ENCODE data around the gene PBRM1. TPM values are rescaled to one million over a fixed set of nuclear protein-coding genes. Genes with fewer than 3 reads are reported as not detected.

Gene PBRM1
- total RNA-seq, 1 experiment from 2014 or later: 40.0 TPM

DNA sequence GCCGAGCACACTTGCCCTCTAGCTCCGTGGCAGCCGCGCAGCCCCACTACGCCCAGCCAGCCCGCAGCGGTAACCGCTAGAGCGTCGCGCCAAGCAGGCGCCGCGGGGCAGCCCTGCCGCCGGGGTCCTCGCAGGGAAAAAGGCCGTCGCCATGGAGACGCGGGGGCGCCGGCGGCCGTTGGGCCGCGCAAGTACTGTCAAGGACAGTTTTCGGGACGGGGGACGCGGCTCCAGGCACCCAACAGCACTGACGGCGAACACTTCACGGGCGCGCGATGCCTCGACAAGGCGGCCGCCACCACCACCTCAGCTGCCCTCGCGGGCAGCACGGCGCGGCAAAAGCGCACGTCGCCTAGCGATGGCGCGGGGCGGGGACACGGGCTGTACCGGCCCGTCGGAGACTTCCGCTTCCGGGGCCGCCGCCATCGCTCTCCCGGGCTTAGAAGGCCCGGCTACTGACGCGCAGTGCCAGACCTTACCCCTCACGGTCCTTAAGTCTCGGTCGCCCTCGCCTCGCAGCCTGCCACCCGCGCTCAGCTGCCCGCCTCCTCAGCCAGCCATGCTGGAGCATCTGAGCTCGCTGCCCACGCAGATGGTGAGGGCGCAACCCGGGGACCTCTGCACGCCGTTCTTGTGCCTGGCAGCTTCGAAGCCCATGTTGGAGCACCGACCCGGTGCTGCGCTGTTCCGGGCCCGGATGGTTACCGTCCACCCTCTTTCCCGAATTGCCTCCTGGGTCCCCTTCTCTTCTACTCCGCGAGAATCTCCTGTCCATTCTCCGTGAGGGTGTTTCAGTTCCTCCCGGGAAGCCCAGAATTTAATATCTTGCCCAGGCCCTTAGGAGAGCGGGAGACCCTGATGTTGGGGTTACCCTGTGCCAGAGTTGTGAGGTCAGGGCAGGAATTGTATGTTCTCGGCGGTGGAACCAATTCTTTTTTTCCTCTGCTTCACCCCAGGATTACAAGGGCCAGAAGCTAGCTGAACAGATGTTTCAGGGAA is 20.3 kb upstream of the PBRM1 start, which contains the start of the genes GLT8D1 and SPCS1:
Gene GLT8D1, minus strand, starts transcription at position 104 of the 999 bp plus-strand sequence. CDS start 5,331 bp downstream, outside the sequence.
Gene SPCS1, plus strand, starts transcription at position 419 of the 999 bp plus-strand sequence. Its CDS starts 141 bp downstream, at position 560.
- Histone ChIP-seq H3K9me2 (ENCODE audit: insufficient read depth) (no peaks in the 10 kb centered on the region), H3K4me3 (replicated peaks in 1 of 2; ENCODE audit: low read depth in 1 of 2, low read length in 2 of 2) (peak within 1 kb of the TSS; percentile 94 to 96), H3K27ac (ENCODE audit: low read depth, low read length) (peak within 1 kb of the TSS; percentile 96), H3K4me1 (ENCODE audit: control insufficient read depth in 1 of 2, insufficient read depth in 2 of 2, low read length in 2 of 2) (peaks cover 10 to 12% of the 10 kb centered on the region in 2 experiments; a peak in 3 of 4 replicates), H3K36me3 (ENCODE audit: control insufficient read depth in 1 of 2, insufficient read depth in 2 of 2, low read length in 2 of 2) (peaks cover 10% of the 10 kb centered on the region in 2 experiments; a peak in 3 of 4 replicates), H3K79me2 (ENCODE audit: insufficient read depth, low read length) (peaks cover 61% of the 10 kb centered on the region), H3K9ac (ENCODE audit: low read length) (peak within 1 kb of the TSS; percentile 91), H3K9me3 (ENCODE audit: control insufficient read depth in 1 of 2, insufficient read depth in 1 of 2, low read depth in 1 of 2, low read length in 2 of 2) (no peaks in the 10 kb centered on the region), H3K4me2 (ENCODE audit: low read length) (peak within 1 kb of the TSS; percentile 99), H3K27me3 (ENCODE audit: insufficient read depth, low read length) (no peaks in the 10 kb centered on the region), H4K20me1 (ENCODE audit: insufficient read depth) (no peaks in the 10 kb centered on the region), H2AFZ (ENCODE audit: low read depth, low read length, poor library complexity, severe bottlenecking) (peak within 1 kb of the TSS; percentile 45)
- BruUV-seq (replicated peaks): TSS peak; percentile 52
- DNase-seq (ENCODE audit: low read depth, low spot score): peak; percentile 68
- ATAC-seq: peak; percentile 93
- ChIA-PET CTCF (no interaction called here), RAD21 (ENCODE audit: low non-redundant PET in 1 of 2, low total read pairs in 2 of 2, uncharacterized antibody in 2 of 2, unreplicated experiment in 2 of 2) (no interaction called here), POLR2A (interaction anchor here (0.6 to 1.0 kb wide), 3 partner anchors 16 to 237 kb away, joined by 3 to 4 read pairs (median 3); no protein-coding TSS in a partner anchor)
- intact Hi-C loops (cut with micrococcal nuclease): no loop called here
- TF ChIP-seq ELF1 (IDR thresholded peaks at IDR 0.05; ENCODE audit: borderline replicate concordance, low read depth): no peak; the same call in 1 of the 2 replicates
- peak; percentile 78 for TF ChIP-seq EGR1 (IDR thresholded peaks at IDR 0.05; ENCODE audit: low read depth)
- no peak for TF ChIP-seq EZH2phosphoT487 (IDR thresholded peaks at IDR 0.05; ENCODE audit: borderline replicate concordance)
- peak; percentile 12 for TF ChIP-seq POLR2A (IDR thresholded peaks at IDR 0.05; ENCODE audit: borderline replicate concordance, extremely low read depth, insufficient read depth, insufficient read length)
- TF ChIP-seq, protein P1, sequence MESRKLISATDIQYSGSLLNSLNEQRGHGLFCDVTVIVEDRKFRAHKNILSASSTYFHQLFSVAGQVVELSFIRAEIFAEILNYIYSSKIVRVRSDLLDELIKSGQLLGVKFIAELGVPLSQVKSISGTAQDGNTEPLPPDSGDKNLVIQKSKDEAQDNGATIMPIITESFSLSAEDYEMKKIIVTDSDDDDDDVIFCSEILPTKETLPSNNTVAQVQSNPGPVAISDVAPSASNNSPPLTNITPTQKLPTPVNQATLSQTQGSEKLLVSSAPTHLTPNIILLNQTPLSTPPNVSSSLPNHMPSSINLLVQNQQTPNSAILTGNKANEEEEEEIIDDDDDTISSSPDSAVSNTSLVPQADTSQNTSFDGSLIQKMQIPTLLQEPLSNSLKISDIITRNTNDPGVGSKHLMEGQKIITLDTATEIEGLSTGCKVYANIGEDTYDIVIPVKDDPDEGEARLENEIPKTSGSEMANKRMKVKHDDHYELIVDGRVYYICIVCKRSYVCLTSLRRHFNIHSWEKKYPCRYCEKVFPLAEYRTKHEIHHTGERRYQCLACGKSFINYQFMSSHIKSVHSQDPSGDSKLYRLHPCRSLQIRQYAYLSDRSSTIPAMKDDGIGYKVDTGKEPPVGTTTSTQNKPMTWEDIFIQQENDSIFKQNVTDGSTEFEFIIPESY (IDR thresholded peaks at IDR 0.05; ENCODE audit: extremely low read depth, insufficient replicate concordance, low read length): no peak
- TF ChIP-seq CTCF (IDR thresholded peaks at IDR 0.05 in 2 of 3, conservative IDR thresholded peaks at IDR 0.05 in 1 of 3; ENCODE audit: borderline replicate concordance in 1 of 3, insufficient read depth in 1 of 3, low read depth in 2 of 3, low read length in 2 of 3): no peak
- peak; percentile 80 for TF ChIP-seq POLR2AphosphoS5 (IDR thresholded peaks at IDR 0.05; ENCODE audit: low read depth, low read length)
- TF ChIP-seq CEBPB (IDR thresholded peaks at IDR 0.05; ENCODE audit: low read depth): no peak
- TF ChIP-seq JUND (IDR thresholded peaks at IDR 0.05): no peak
- TF ChIP-seq TCF7L2 (IDR thresholded peaks at IDR 0.05; ENCODE audit: borderline replicate concordance, extremely low read depth, insufficient read depth, insufficient read length): no peak
- TF ChIP-seq CBX3 (IDR thresholded peaks at IDR 0.05; ENCODE audit: low read depth): no peak; the same call in 1 of the 2 replicates
- no peak for TF ChIP-seq EZH2 (IDR thresholded peaks at IDR 0.05)
- TF ChIP-seq FOSL1 (IDR thresholded peaks at IDR 0.05; ENCODE audit: low read depth): no peak
- TF ChIP-seq ZNF274 (IDR thresholded peaks at IDR 0.05; ENCODE audit: low read depth, low read length): no peak
- peak; percentile 91 for TF ChIP-seq YY1 (IDR thresholded peaks at IDR 0.05; ENCODE audit: extremely low read depth, insufficient replicate concordance, low read depth, low read length)
- no peak for TF ChIP-seq RAD21 (IDR thresholded peaks at IDR 0.05; ENCODE audit: low read depth)
- TF ChIP-seq, protein P2, sequence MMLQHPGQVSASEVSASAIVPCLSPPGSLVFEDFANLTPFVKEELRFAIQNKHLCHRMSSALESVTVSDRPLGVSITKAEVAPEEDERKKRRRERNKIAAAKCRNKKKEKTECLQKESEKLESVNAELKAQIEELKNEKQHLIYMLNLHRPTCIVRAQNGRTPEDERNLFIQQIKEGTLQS (IDR thresholded peaks at IDR 0.05): no peak
- TF ChIP-seq SIN3A (IDR thresholded peaks at IDR 0.05; ENCODE audit: low read depth): peak; percentile 95
- no peak; the same call in 1 of the 2 replicates for TF ChIP-seq SP1 (IDR thresholded peaks at IDR 0.05; ENCODE audit: low read depth)
- TF ChIP-seq SRF (IDR thresholded peaks at IDR 0.05; ENCODE audit: low read depth): no peak

All from HCT116 (cell line).